Upper lobe of left lung (tissue), 6 donors: ENCODE results near the gene FAM171A1. TPM values are rescaled to one million over a fixed set of nuclear protein-coding genes. Genes with fewer than 3 reads are reported as not detected.

Source experiments
- ATAC-seq, 2 donors: fragments of 200-7000 bp; cut with Tn5 transposase; one replicate each; pipeline ENCODE4 v1.9.1; 2022; ENCODE audit warnings: mild to moderate bottlenecking in 2 of 2, moderate library complexity in 2 of 2; ENCODE audit not compliant: low FRiP score in 2 of 2
- DNase-seq, 2 donors: peaks; one replicate each; pipeline ENCODE4 v3.0.0-alpha.2; 2019 to 2020
- H3K27ac ChIP-seq, 4 donors: fragments of 200-600 bp; sonication (generic); one replicate each; pipeline ENCODE4 v1.5.1; 2016 to 2019
- H3K27me3 ChIP-seq, 4 donors: fragments of 200-600 bp; sonication (generic); one replicate each; pipeline ENCODE4 v1.5.1; 2017 to 2019
- H3K36me3 ChIP-seq, 4 donors: fragments of 200-600 bp; sonication (generic); one replicate each; pipeline ENCODE4 v1.5.1; 2016 to 2019
- H3K4me1 ChIP-seq, 4 donors: fragments of 200-600 bp; sonication (generic); one replicate each; pipeline ENCODE4 v1.5.1; 2018 to 2019
- H3K4me3 ChIP-seq, 4 donors: fragments of 200-600 bp; sonication (generic); one replicate each; pipeline ENCODE4 v1.5.1; 2017 to 2019; ENCODE audit warnings: mild to moderate bottlenecking in 2 of 4, moderate library complexity in 1 of 4
- H3K9me3 ChIP-seq, 4 donors: fragments of 200-600 bp; sonication (generic); one replicate each; pipeline ENCODE4 v1.5.1; 2018 to 2019
- CTCF ChIP-seq, 6 experiments: fragments of 450-650 bp in 4 of 6; fragments of 200-600 bp in 2 of 6; sonication (generic) in 2 of 6; IDR thresholded peaks; one replicate each; pipeline ENCODE4 v1.5.1; 2016 to 2019; ENCODE audit warnings: antibody characterized with exemption in 6 of 6
- EP300 ChIP-seq, 4 donors: sonication (generic); formaldehyde crosslinking; IDR thresholded peaks; one replicate each; pipeline ENCODE4 v1.5.1; 2017; ENCODE audit warnings: antibody characterized with exemption in 4 of 4, control low read depth in 2 of 4
- POLR2A ChIP-seq, 4 donors: fragments of 450-650 bp; IDR thresholded peaks; one replicate each; pipeline ENCODE4 v1.5.1; 2016 to 2017; ENCODE audit warnings: antibody characterized with exemption in 4 of 4, mild to moderate bottlenecking in 2 of 4
- POLR2AphosphoS5 ChIP-seq, 2 donors: sonication (generic); formaldehyde crosslinking; IDR thresholded peaks; one replicate each; pipeline ENCODE4 v1.5.1; 2017; ENCODE audit warnings: antibody characterized with exemption in 2 of 2
- WGBS, 2 donors: methylation state at CpG; one replicate each; pipeline ENCODE4 v1.1.5; 2017 to 2018; 5-methylcytosine and 5-hydroxymethylcytosine counted together
- total RNA-seq, 6 donors: library from RNA; depleted of rRNA in 4 of 6; stranded (reverse); fragments of >200 nt in 4 of 6; gene quantifications; one replicate each; pipeline versions ENCODE4 v1.1.0 to v1.2.1, GENCODE V29; 2016 to 2021
- donor health status: DM: no; HTN: no; CAD: no; lungs with moderate emphysema.
- donor health status: DM: no; HTN: yes; CAD: no; lungs with severe emphysema.

The FAM171A1 gene
- total RNA-seq, 6 donors from 2014 or later = 3.7 to 19.4 (median 7.2) TPM

GRCh38 chr10:15387021-15387420 lies 15.9 kb upstream of the FAM171A1 start:
- H3K27ac ChIP-seq = peak overlapping the region in 3 of 4 donors; percentile 32 to 78 (median 35)
- H3K27me3 ChIP-seq = no peaks in the 10 kb centered on the region

GRCh38 chr10:15385552-15386455 lies 14.7 kb upstream of the FAM171A1 start:
- ATAC-seq = no peak
- peak overlapping the region; percentile 5 to 78 (median 34) for H3K27ac ChIP-seq
- H3K4me3 ChIP-seq = no peak overlapping the region

More at GRCh38 chr10:15387021-15387420, 15.9 kb upstream of the FAM171A1 start:
- 52 to 62% methylated on average over 5 of the region's 5 CpGs for WGBS, 2 donors
- ATAC-seq (no peak), DNase-seq (no peak)
- H3K4me3 ChIP-seq = no peak overlapping the region
- no peaks in the 10 kb centered on the region for H3K36me3 ChIP-seq
- no peaks in the 10 kb centered on the region for H3K9me3 ChIP-seq
- peaks cover 3 to 6% (median 5%) of the 10 kb centered on the region in 4 donors for H3K4me1 ChIP-seq
- TF ChIP-seq POLR2AphosphoS5 (IDR thresholded peaks at IDR 0.05) (no peak), CTCF (IDR thresholded peaks at IDR 0.05) (no peak), EP300 (IDR thresholded peaks at IDR 0.05) (no peak), POLR2A (IDR thresholded peaks at IDR 0.05) (no peak)

DNA sequence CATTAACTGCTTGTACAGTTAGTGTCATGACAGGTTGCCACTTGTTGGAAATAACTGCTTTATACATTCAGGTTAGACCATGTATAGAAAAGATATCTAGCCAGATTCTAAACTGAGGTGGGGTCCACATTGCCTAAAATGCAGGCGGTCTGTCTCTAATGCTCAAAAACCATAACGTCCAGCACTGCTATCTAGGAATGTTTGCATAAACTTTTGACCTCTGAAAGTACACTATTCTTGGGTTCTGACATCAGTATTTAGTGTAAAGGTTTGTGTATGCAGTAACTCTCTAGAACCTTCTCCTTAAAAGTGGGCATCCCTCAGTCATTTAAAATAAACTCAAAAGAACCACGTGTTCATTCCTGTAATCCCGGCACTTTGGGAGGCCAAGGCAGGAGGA lies 10.3 kb upstream of the FAM171A1 start:
- WGBS, 2 donors = 58 to 60% methylated on average over 4 of the region's 4 CpGs
- no peaks in the 10 kb centered on the region for H3K27me3 ChIP-seq
- H3K9me3 ChIP-seq = no peaks in the 10 kb centered on the region
- H3K27ac ChIP-seq = no peak overlapping the region
- DNase-seq (no peak), ATAC-seq (no peak)
- TF ChIP-seq POLR2A (IDR thresholded peaks at IDR 0.05) = no peak
- no peak for TF ChIP-seq POLR2AphosphoS5 (IDR thresholded peaks at IDR 0.05)
- no peak for TF ChIP-seq EP300 (IDR thresholded peaks at IDR 0.05)
- TF ChIP-seq CTCF (IDR thresholded peaks at IDR 0.05) = no peak
- peaks cover 0 to 2% (median under 1%) of the 10 kb centered on the region in 4 donors for H3K4me1 ChIP-seq
- H3K36me3 ChIP-seq = no peaks in the 10 kb centered on the region
- no peak overlapping the region for H3K4me3 ChIP-seq

More at GRCh38 chr10:15385552-15386455, 14.7 kb upstream of the FAM171A1 start:
- H3K4me1 ChIP-seq = peaks cover 3 to 6% (median 5%) of the 10 kb centered on the region in 4 donors
- no peaks in the 10 kb centered on the region for H3K27me3 ChIP-seq
- H3K9me3 ChIP-seq = no peaks in the 10 kb centered on the region
- H3K36me3 ChIP-seq = no peaks in the 10 kb centered on the region
- WGBS, 2 donors = 55 to 61% methylated on average over 17 of the region's 17 CpGs
- no peak for DNase-seq
- TF ChIP-seq EP300 (IDR thresholded peaks at IDR 0.05) = no peak
- TF ChIP-seq CTCF (IDR thresholded peaks at IDR 0.05) = no peak
- no peak for TF ChIP-seq POLR2AphosphoS5 (IDR thresholded peaks at IDR 0.05)
- no peak for TF ChIP-seq POLR2A (IDR thresholded peaks at IDR 0.05)

GRCh38 chr10:15379078-15379477 lies 8.0 kb upstream of the FAM171A1 start:
- Histone ChIP-seq H3K27ac (no peak overlapping the region), H3K9me3 (no peaks in the 10 kb centered on the region), H3K27me3 (no peaks in the 10 kb centered on the region), H3K36me3 (no peaks in the 10 kb centered on the region), H3K4me1 (no peaks in the 10 kb centered on the region), H3K4me3 (no peak overlapping the region)
- no peak for TF ChIP-seq CTCF (IDR thresholded peaks at IDR 0.05)
- no peak for TF ChIP-seq POLR2AphosphoS5 (IDR thresholded peaks at IDR 0.05)
- no peak for TF ChIP-seq EP300 (IDR thresholded peaks at IDR 0.05)
- no peak for TF ChIP-seq POLR2A (IDR thresholded peaks at IDR 0.05)
- WGBS, 2 donors = 75 to 90% methylated on average over 5 of the region's 5 CpGs
- ATAC-seq = no peak
- DNase-seq = no peak
